HG03521 (cell line): ENCODE measurements around the gene MTM1.

Experiments
- ATAC-seq: cut with Tn5 transposase; IDR thresholded peaks from one replicate; pipeline ENCODE4 v1.9.1; 2021; ENCODE audit warnings: mild to moderate bottlenecking, moderate library complexity; ENCODE audit not compliant: unreplicated experiment

MTM1 gene

DNA sequence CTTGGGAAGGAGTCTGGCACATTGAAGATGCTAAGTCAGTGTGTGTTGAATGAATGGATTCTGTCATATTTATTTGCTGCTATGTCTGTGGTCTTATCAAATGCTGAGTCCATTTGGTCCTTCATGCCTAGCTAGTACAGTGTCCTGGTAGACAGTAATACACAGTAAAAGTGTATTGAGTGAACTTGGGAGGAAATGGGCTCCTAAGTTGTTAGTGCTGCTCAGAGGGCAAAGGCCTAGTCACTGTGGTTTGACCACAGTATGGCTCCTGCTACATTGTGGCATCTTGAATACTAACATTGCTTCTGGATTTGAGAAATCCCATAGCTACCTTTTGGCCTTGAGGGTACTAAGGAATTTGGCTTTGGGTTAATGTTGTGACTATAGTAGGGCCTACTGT is 33.9 kb downstream of the MTM1 start:
- ATAC-seq: no peak

DNA sequence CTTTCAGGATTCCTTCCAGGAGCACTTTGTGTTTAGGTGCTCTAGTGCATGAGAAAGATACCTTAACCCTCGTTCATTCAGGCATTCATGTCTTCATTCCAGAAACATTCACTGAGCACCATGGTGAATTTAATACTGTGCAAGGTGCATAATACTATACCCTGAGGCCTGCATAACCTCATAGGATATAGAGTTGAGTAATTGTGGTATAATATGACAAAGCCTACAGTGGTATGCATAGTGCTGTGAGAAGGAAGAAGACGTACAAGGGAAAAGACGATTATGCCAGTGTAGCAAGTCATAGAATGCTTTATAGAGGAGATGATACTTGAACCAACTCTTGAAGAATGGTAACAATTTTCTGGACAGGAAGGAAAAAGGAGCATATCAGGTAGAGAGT is 34.3 kb downstream of the MTM1 start:
- no peak for ATAC-seq

DNA sequence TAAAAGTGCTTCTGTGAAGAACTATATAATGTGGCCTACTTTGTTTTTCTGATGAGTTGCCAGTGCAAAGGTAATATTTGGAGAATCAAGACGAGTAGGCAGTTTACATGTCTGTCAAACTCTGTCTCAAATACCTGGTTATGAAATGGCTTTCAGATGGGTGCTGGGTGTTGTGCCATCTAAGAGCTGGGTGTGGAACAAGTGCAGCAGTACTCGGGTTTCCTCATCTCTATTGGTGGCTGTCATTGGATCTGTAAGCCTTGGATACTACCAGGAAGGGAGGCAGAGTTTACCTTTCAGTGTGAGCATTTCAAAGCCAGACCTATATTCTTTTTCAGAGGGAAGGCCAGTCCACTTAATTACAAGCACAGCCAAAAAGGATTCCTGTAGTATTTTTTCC is 37.2 kb downstream of the MTM1 start:
- no peak for ATAC-seq

DNA sequence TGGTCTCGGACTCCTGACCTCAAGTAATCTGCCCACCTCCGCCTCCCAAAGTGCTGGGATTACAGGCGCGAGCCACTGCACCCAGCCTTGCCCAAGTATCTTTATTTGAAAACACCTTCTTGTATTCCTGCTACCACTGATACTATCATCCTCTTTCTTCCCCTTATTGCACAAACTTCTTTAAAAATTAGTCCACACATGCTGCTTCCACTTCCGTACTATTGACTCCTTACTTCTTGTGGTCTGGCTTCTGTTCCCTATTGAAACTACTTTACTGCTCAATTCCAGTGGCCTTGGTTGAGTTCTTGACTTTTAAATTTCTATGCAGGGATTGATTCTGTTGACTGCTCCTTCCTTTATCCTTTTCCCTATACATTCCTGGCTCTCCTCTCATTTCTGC is 38.8 kb downstream of the MTM1 start:
- no peak for ATAC-seq

DNA sequence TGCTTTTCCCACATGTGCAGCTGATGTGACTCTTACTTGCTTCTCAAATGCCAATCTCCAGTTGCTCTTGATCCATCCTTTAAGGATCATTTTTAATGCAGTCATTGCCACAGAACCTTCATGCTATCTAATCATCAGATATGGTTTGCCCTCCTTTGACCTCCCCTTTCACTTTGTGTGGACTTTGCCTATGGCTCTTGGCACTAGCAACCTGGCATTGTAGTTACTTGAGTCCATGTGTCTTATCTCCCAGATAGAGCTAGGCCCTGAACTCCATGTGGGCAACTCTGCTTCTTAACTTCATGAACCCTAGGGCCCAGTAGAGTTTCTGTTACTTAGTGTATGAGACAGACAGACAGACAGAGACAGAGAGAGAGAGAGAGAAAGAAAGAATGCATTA is 41.6 kb downstream of the MTM1 start:
- ATAC-seq: no peak

DNA sequence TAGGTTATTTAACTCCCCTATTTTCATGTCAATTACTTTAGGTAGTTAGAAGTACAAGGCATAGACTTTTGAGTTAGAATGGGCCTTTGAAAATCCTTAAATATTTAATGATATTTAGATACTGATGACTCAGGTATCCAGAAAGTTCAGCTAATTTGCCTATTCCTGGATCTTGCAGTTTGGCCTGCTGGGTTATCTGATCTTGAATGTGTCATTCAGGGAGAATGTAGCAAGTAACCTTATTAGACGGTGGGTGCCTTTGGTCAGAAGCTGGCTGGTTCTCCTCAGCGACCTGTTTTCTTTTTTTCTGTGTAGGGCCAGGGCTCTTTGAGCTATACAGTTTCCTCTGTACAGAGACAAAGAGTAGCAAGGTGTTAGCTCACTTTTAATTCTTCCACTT is 42.0 kb downstream of the MTM1 start:
- no peak for ATAC-seq

DNA sequence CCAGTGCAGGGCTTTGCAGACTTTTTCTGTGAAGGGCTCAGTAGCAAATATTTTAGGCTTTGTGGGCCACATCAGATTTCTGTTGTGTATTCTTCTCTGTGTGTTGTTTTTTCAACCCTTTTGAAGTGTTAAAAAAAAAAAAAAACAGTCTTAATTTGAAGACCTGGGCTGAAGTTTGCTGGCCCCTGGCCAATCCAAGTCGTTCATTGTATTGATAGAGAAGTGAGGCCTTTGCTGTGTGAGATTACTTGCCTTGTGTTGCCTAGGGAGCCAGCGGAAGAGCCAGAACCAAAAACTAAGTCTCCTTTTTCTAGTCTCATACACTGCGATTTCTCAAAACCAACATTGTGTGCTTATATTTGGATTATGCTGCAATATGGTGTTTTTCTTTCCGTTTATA is 46.9 kb downstream of the MTM1 start:
- no peak for ATAC-seq

DNA sequence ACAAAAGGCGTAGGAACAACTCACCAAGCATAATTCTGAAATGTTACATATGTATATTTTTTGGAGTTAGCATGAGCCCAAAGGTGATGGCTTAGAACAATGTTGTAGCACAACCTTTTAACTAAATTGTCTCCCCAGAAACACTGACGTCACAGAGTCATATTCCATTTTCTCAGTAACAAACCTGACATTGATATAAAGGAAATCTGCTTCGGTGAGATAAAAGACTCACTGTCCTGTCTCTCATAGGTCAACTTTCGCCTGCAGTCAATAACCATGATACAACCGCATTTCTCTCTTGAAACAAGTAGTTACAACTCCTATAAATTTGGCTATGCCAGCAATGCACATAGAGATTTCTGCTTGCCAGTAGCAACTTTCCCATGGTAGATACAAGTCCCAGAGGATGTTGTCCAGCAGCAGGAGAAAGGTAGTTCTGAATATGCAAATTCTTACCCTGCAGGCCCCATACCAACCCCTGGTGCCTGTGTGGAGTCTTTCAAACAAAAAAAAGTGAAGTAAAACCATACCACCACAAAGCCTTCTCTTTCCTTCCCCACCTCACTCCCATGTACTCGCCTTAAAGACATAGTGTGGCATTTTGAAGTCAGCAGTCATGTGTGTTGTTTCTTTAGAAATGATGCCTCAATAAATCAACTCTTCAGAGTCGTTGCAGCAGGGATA is 47.9 kb downstream of the MTM1 start:
- ATAC-seq: no peak

DNA sequence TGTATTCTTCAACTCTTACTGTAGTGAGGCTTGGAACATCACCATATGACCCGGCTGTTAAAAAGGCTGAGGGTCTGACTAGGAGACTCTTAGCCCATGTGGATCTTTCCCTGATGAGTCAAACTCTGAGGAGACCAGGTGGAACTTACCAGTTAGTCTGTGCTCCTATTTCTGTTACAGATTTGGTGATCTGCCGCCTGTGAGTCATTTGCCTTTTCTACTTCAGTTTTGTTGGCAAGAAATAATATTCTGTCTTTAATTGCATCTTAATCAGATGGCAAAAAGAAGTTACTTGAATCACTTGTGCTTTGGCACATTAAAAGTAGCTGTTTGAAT is 48.4 kb downstream of the MTM1 start:
- no peak for ATAC-seq

DNA sequence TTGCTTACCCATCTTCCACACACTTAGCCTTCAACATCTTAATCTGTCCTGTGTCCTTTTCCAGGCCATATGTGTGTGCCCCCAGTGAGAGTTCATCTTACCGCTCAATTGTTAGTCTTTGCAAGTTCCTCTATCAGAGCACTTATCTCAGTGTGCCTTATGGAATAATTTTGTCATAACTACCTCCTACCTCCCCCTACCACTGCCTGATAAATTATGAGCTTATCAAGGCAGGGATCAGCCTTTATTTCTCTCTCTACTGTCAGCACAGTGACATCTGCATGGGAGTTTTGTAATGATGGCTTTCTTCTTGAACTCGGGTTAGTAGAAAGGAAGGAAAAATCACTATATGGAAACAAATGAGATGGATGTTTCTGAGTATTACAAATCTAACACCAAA is 53.2 kb downstream of the MTM1 start:
- no peak for ATAC-seq

DNA sequence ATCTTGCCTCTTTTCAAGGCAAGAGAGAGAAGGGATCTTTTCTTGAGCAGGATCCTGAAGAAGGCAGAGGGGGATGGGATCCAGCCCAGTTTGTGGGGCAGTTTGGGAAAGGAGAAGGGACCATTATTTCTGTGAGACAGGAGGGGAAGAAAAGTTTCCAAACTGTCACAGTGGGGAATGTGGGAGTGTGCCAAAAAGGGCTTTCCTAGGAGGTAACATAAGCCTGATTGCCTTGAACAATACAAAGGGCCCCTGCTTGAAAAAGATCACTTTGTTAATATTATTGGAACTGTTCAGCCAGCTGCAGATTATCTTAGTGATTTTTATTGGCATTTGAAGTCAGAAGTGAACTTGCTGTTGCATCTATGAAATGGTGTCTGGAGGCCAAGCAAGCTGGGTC is 55.2 kb downstream of the MTM1 start:
- no peak for ATAC-seq

DNA sequence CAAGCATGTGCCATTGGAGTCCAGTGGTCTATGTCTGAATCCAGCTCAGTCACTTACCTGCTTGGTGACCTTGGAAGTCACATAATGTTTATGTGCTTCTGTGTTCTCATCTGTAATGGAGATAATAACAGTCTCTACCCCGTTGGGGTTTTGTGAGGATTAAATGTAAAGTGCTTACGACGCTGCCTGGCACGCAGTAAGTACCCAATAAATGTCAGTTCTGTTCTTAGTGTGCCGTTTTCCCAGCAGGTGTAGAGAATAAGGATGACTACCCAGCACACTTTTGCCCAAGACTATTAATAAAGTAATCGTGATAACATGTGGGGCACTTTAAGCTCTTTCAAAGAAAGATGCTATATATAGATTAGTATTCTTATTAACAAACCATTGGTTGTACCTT is 56.7 kb downstream of the MTM1 start:
- no peak for ATAC-seq

DNA sequence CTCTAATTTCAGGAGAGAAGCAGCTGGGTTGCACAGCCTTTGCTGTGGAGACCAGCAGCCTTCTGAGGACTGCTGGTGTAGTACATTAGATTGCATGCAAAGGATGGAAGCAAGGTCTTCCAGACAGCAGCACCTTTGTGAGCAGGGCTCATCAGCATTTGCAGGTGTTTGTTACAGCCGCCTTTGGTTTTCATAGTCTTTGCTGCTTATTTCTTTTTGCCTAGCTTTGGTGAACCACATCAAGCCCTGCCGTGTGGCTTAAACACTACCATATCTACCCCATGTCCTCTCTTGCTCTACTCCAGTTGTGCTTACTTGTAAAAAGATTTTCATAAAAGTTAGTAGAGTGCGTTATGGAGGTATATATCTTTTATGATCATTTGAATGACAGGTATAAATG is 57.5 kb downstream of the MTM1 start:
- ATAC-seq: no peak

DNA sequence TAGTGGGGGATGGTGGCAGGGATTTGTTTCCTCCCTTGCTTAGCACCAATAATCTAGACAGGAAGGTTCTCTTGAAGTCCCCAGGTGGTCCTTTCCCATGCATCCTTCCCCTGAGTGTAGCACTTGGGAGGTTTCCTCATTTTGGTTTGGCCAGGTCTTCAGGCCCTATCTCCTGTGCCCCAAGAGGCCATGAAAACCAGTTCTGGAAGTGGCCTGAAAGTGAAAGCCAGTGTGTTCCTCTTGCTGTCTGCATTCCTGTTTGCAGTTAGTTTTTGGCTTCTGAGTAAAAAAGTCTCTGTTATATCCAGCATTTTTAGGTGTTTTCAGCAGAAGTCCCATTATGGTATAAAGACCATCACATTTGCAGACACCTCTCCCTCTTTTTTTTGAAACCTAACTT is 59.5 kb downstream of the MTM1 start:
- ATAC-seq: no peak

DNA sequence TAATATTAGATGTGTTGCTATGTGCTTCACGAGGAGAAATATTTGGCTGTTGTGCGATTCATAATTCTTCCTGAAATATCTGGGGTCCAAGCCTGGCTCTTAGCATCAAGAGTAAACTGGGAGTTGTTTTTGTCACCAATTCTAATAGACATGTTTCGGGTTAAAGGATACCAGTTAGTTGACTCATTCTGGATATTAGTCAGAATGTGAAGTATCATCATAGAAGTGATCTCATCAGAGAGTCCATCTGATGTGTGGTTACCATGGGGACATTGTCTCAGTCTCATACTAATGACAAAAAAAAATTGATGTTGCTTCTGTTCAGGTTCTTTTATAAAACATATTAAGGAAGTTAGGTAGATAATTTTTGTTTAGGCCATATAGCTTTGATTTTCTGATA is 67.5 kb downstream of the MTM1 start:
- ATAC-seq: peak; percentile 83

DNA sequence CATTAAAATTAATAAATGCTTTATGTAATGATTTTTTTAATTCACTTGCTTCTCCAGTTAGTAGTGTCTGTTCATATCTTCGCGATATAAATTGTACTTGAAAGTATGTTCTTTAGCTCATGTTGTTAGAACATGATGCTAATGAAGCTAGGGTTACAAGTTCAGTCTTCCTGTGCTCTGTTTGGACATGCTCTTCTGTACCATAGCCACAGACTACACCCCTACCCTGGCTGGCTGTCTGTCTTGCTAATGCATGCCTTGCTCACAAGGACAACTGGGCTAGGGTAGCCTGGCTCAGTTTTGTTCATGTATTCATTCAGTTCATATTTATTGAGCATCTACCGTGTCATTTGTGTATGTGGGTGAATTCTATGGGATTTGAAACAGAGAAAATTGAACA is 74.0 kb downstream of the MTM1 start:
- ATAC-seq: no peak

DNA sequence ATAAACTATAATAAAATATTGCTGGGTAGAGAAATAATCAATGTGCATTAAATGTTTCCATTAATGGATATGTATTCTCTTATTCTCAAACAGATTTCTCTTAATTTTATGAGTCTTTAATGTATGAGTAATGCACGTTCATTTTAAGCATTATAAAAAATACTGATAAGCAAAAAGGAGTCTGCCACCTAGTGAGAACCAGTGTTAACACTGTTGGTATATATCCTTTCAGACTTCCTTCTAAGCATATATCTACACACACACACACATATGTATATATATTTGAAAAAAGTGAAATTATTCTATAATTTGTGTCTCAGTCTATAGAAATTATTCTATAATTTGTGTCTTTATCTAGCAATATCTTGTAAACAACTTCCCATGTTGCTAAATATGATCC is 74.8 kb downstream of the MTM1 start:
- no peak for ATAC-seq

DNA sequence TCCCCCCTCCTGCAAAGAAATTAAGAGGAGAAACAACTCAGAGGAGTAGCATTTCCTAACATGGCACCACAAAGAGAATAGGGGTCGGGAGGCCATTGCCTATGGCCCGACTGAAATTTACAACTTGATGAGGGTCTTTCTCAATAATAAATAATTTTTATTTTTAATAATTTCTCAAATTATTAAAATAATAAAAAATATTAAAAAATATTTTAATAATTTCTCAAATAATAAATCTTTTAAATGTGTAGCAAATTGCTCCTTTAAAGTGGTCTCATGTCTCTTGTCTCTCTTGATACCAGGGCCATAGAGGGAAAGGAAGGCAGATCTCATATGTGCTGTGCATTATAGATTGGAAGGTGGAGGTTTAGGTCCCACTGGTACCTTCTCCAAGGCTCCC is 75.5 kb downstream of the MTM1 start:
- ATAC-seq: no peak

DNA sequence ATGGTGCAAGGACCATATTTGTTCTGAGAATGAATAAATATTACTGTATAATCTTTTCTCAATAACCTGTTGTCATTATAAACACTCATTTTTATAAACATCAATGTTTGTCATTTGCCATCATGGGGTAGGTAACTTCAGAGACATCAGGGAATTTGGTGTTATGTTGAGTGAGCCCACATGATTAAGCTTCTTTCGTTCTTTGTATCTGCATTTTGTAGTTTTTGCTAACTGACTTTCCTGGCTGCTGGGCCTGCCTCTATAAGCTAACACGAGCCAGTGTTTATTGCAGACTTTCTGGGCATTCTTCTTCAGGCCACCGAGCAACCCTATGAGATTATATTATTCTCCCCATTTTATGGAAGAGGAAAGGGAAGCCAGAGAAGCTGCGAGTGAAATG is 76.0 kb downstream of the MTM1 start:
- ATAC-seq: no peak

DNA sequence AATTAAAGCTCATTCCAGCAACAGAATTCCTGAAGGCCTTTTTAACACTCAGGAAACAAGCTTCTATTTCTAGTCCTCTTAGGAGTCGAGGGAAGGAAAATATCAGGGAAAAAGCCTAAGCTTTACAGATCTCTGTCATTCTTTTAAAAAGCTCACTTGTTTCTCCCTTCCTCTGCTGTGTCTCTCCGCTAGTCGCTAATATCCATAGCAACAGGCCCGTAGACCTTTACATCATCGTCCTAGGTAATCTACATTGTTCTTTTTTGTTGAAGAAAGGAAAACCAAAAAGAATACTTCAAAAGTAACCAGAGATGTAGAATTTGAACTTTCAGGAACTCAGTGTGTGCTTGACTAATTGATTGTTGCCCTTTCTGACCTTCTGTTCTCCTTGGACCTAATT is 78.9 kb downstream of the MTM1 start:
- ATAC-seq: no peak

DNA sequence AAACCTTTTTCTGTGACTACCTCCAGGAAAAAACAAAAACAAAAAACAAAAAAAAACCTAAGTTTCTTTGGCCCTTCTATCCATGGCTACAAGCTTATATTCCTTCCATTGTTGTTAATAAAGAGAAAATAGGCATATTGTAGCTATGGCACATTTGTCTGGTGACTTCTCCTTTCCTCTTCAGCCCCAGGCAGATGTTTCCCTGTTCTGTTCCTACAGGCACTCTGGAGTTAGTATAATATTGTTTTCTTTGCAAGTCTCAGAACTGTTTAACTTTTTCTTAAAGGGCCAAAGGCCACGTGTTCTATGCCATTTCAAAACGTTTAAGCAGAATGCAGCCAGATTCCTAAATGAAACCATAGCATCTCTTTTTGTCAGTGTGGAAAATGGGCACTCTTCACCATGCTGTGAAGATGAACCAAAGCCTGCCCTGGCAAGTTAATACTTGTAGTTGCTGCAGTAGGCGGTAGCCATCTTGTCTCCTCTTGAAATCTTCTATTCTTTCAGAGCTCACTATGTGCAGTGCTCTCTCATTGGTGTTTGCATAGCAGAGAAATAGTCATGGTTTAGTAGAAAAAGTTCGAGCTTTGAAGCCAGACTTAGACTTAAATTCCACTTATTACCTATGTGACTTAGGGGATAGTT is 80.0 kb downstream of the MTM1 start:
- ATAC-seq: no peak

DNA sequence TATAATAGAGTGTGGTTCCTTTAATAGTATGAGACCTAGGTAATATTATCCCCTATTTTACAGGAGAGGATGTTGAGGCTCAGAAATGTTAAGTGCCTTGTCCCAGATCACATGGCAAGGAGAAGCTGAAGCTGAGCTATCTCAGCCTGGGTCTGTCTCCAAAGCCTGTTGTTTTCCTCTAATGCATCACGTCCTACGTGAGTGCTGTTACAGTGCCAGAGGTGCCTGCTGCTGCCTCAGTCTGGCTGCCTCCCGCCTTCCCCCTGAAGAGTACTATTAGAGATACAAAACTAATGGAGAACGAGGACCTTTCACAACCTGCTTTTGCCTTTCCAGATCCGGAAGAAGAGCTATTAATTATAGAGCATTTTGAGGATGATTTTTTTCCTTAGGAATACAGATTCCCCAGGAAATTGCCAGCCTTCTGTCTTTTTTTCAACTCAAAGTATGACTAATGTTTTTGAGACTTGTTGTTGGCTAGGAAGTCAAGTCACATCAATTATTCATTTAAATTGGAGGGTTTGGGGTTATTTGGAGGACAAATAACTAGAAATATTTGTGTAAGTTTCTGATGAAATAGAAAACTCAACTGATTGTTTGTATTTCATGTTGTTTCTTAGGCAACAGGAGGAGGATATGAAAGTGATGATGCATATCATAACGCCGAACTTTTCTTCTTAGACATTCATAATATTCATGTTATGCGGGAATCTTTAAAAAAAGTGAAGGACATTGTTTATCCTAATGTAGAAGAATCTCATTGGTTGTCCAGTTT is 80.9 kb downstream of the MTM1 start:
- ATAC-seq: no peak
